Myocyte (in vitro differentiated cells): ENCODE data around the gene PNMA8A. TPM values are rescaled to one million over a fixed set of nuclear protein-coding genes. Genes with fewer than 3 reads are reported as not detected.
"Not testable (repeated sequence)": the region's sequence is repeated elsewhere in the genome, so short reads cannot be mapped to it uniquely, and the experiment has no call there.

Experiments used
- DNase-seq: peaks from one replicate; pipeline ENCODE4 v3.0.0-alpha.2; 2012; ENCODE audit warnings: low read depth
- polyA plus RNA-seq: library from polyadenylated mRNA; unstranded; fragments of >200 nt; gene quantifications from one replicate; pipeline ENCODE4 v1.2.1, GENCODE V29; 2012; ENCODE audit warnings: missing spikeins
- total RNA-seq: library from RNA; depleted of rRNA; stranded (reverse); fragments of >200 nt; gene quantifications from 2 replicates; pipeline ENCODE4 v1.2.3, GENCODE V29; 2014

The PNMA8A gene
- total RNA-seq, result 89.0 and 102 TPM in 2 replicates
- 53.7 TPM for polyA plus RNA-seq

- peak; percentile 87 for DNase-seq
These were observed at the start of gene PNMA8A for GRCh38 chr19:46471116-46471733. Gene PNMA8A, minus strand, starts transcription at chr19:46471563. Its CDS starts 528 bp downstream, at chr19:46471035.

GRCh38 chr19:46520616-46521015 lies 49.3 kb upstream of the PNMA8A start:
- no peak for DNase-seq

- no peak for DNase-seq
These were observed 46.1 kb upstream of the PNMA8A start for GRCh38 chr19:46517471-46517870.

GRCh38 chr19:46515879-46516350 lies 44.6 kb upstream of the PNMA8A start:
- peak; percentile 26 for DNase-seq

- no peak for DNase-seq
These were observed 43.9 kb upstream of the PNMA8A start for GRCh38 chr19:46515290-46515609.

GRCh38 chr19:46514589-46515289 lies 43.4 kb upstream of the PNMA8A start:
- no peak for DNase-seq

GRCh38 chr19:46513461-46514236 lies 42.3 kb upstream of the PNMA8A start:
- DNase-seq, result peak; percentile 71

GRCh38 chr19:46511237-46511636 lies 39.9 kb upstream of the PNMA8A start:
- no peak for DNase-seq

- no peak for DNase-seq
These were observed 36.8 kb upstream of the PNMA8A start for GRCh38 chr19:46508206-46508605.

GRCh38 chr19:46503848-46504453 lies 32.6 kb upstream of the PNMA8A start:
- no peak for DNase-seq

GRCh38 chr19:46502891-46503290 lies 31.5 kb upstream of the PNMA8A start:
- no peak for DNase-seq

- no peak for DNase-seq
These were observed 28.3 kb upstream of the PNMA8A start for GRCh38 chr19:46499692-46500091.

- DNase-seq, result no peak
These were observed 26.4 kb upstream of the PNMA8A start for GRCh38 chr19:46497773-46498172.

GRCh38 chr19:46496886-46497285 lies 25.5 kb upstream of the PNMA8A start:
- not testable (repeated sequence) for DNase-seq

GRCh38 chr19:46496304-46496703 lies 24.9 kb upstream of the PNMA8A start:
- DNase-seq, result no peak

GRCh38 chr19:46495786-46496099 lies 24.4 kb upstream of the PNMA8A start, which contains the start of gene PNMA8B:
Gene PNMA8B, minus strand, starts transcription at chr19:46495867. Its CDS starts 402 bp downstream, at chr19:46495465.
- DNase-seq, result no peak

- no peak for DNase-seq
These were observed 23.8 kb upstream of the PNMA8A start for GRCh38 chr19:46494941-46495785.

- DNase-seq, result no peak
These were observed 23.0 kb upstream of the PNMA8A start for GRCh38 chr19:46494146-46494940.

GRCh38 chr19:46493236-46494145 lies 22.1 kb upstream of the PNMA8A start:
- no peak for DNase-seq
